Ovary (tissue), 9 donors: Measurements from ENCODE around the gene CCDC33. TPM values are rescaled to one million over a fixed set of nuclear protein-coding genes. Genes with fewer than 3 reads are reported as not detected.
A peak's percentile ranks its signal among the peaks of the same experiment; 100 is the strongest.

Experiments used
- DNase-seq, 5 donors: peaks; one replicate each; pipeline ENCODE4 v3.0.0-alpha.2; 2019 to 2020
- H3K27ac ChIP-seq, 2 donors: fragments of 200-600 bp; one replicate each; pipeline versions ENCODE4 v1.5.1 to v1.8.0; 2019 to 2022
- H3K27me3 ChIP-seq: fragments of 200-600 bp; one replicate; pipeline ENCODE4 v1.8.0; 2022
- H3K36me3 ChIP-seq: fragments of 200-600 bp; sonication (generic); one replicate; pipeline ENCODE4 v1.5.1; 2019
- H3K4me1 ChIP-seq: one replicate; pipeline ENCODE4 v1.8.1; 2013; ENCODE audit warnings: mild to moderate bottlenecking, moderate library complexity; ENCODE audit not compliant: insufficient read depth
- H3K4me3 ChIP-seq: fragments of 200-600 bp; sonication (generic); one replicate; pipeline ENCODE4 v1.5.1; 2017
- H3K9me3 ChIP-seq, 2 donors: fragments of 200-600 bp in 1 of 2; sonication (generic) in 1 of 2; one replicate each; pipeline versions ENCODE4 v1.5.1 to v1.8.1; 2013 to 2019; ENCODE audit warnings: mild to moderate bottlenecking in 1 of 2, moderate library complexity in 1 of 2
- EP300 ChIP-seq: sonication (generic); formaldehyde crosslinking; IDR thresholded peaks from one replicate; pipeline ENCODE4 v1.6.1; 2017; ENCODE audit warnings: antibody characterized with exemption
- POLR2A ChIP-seq: fragments of 450-650 bp; IDR thresholded peaks from one replicate; pipeline ENCODE4 v1.6.1; 2017; ENCODE audit warnings: antibody characterized with exemption, mild to moderate bottlenecking, moderate library complexity
- WGBS, 3 donors: extraction: QIAGEN DNeasy Blood & Tissue Kit in 1 of 3; methylation state at CpG; one replicate each; pipeline versions ENCODE4 v1.1.5 to v1.1.7; 2013 to 2017; 5-methylcytosine and 5-hydroxymethylcytosine counted together
- intact Hi-C, 4 donors: fragments of 100-400 bp; cut with DNase I; formaldehyde crosslinking; loops; one replicate each; pipeline versions ENCODE4 v1.11.0 to v1.15.1; 2022 to 2023
- polyA plus RNA-seq, 2 donors: library from polyadenylated mRNA; stranded (reverse); fragments of 200-250 nt in 1 of 2; fragments of 350-450 nt in 1 of 2; fragmentation: Illumina TruSeq in 1 of 2; extraction: RNeasy Lipid Tissue Mini Kit (QIAGEN cat#74804) in 1 of 2; gene quantifications; one replicate each; pipeline ENCODE4 v1.2.3, GENCODE V29; 2013 to 2014
- total RNA-seq, 7 donors: library from RNA; depleted of rRNA in 2 of 7; stranded (reverse); fragments of >200 nt in 2 of 7; fragmentation: NEBNext Ultra II Directional in 3 of 7; extraction: Animal tissue kit (Norgen Biotek cat#: 25700) in 3 of 7; gene quantifications; one replicate each; pipeline versions ENCODE4 v1.1.0 to v1.2.4, GENCODE V29; 2016 to 2023
- TF ChIP-seq, protein P1 (sequence below), 3 donors: fragments of 450-650 bp in 2 of 3; fragments of 200-600 bp in 1 of 3; IDR thresholded peaks; one replicate each; pipeline versions ENCODE4 v1.5.1 to v1.8.0; 2016 to 2022; ENCODE audit warnings: antibody characterized with exemption in 3 of 3, mild to moderate bottlenecking in 1 of 3
- donor health status: DM: no; HTN: no; CAD: no; lungs with moderate emphysema.
- donor health status: DM: no; HTN: no; CAD: no.
- donor health status: Bipolar disorder and iron deficiency.
- donor health status: DM: yes; HTN: yes; CAD: no.
- donor health status: DM: no; HTN: no; CAD: no.
- donor health status: DM: yes; HTN: yes; CAD: no.

Gene CCDC33
- total and polyA plus RNA-seq, 9 donors = 0.10 to 24.7 (median 1.9) TPM; not detected in 3

DNA sequence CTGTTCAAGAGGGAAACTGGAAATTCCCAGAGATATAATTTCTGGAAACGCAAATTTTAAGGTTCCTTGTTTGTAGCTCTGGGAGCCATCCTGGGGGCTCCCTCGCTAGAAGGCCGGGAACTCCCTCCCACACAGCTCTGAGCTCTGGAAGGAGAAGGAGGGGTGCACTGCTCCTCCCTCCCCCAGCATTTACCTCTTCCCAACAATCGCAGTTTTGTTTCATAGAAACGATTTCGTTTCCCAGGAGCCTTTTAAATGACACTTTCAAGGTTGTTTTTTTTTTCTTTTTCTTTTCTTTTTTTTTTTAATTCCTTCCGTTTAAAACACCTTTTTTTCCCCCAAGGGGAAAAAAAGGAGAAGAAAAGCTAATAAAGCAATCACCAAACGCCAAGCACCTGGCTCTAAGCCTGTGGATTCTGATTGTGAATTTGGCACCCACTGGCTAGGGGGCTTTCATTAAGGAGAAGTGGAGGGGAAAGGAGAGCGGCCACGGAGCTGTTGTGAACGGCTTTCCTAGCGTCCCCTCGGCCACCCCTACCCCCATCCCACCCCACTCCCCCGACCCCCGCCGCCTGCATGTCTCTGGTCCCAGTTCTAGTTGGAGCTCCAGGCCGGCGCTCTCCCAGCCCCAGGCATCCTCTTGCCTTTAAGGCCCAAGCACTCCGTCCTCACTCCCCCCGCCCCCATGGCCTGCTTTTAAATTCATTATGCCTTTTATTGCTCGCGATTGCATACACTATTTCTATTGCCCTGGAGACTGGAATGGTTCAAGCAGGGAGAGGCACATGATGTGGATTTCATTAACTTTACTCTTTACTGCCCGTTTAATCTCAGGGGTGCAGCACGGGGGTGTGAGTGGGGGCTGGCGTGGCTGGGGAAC lies 13.6 kb upstream of the CCDC33 start:
- 31 to 32% (median 31%) methylated on average over 25 of the region's 25 CpGs for WGBS, 3 donors
- intact Hi-C loops = loop anchor here in 1 of 4 donors (10.0 kb wide), 1 partner anchor 58 kb away; no protein-coding TSS in a partner anchor
- Histone ChIP-seq H3K36me3 (no peaks in the 10 kb centered on the region), H3K27me3 (no peaks in the 10 kb centered on the region), H3K4me3 (no peak overlapping the region), H3K4me1 (no peaks in the 10 kb centered on the region), H3K9me3 (no peaks in the 10 kb centered on the region), H3K27ac (no peak overlapping the region)
- TF ChIP-seq EP300 (no peak), POLR2A (no peak)
- TF ChIP-seq, protein P1, sequence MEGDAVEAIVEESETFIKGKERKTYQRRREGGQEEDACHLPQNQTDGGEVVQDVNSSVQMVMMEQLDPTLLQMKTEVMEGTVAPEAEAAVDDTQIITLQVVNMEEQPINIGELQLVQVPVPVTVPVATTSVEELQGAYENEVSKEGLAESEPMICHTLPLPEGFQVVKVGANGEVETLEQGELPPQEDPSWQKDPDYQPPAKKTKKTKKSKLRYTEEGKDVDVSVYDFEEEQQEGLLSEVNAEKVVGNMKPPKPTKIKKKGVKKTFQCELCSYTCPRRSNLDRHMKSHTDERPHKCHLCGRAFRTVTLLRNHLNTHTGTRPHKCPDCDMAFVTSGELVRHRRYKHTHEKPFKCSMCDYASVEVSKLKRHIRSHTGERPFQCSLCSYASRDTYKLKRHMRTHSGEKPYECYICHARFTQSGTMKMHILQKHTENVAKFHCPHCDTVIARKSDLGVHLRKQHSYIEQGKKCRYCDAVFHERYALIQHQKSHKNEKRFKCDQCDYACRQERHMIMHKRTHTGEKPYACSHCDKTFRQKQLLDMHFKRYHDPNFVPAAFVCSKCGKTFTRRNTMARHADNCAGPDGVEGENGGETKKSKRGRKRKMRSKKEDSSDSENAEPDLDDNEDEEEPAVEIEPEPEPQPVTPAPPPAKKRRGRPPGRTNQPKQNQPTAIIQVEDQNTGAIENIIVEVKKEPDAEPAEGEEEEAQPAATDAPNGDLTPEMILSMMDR (IDR thresholded peaks at IDR 0.05) = no peak
- DNase-seq = no peak

DNA sequence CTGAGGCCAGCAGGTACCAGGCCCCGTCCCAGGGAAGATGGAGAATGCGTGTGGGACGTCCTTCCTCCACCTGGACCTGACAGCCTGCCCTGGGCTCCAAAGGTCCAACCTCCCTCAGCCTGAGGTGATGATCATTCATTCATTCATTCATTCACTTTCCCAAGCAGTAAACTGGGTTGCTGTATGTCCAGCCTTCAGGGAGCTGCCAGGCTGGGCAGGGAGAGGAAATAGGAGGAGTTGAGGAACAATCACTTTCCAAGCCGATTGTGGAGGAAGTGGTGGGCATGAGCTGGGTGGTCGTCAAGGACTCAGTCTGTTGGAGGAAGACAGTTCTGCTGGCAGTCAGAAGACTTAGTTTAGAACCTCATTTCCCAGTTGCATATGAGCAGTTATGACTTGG lies 10.2 kb upstream of the CCDC33 start:
- no peak for DNase-seq
- Histone ChIP-seq H3K27me3 (no peaks in the 10 kb centered on the region), H3K36me3 (no peaks in the 10 kb centered on the region), H3K9me3 (no peaks in the 10 kb centered on the region), H3K4me1 (peaks cover 6% of the 10 kb centered on the region), H3K4me3 (no peak overlapping the region), H3K27ac (no peak overlapping the region)
- WGBS, 3 donors = 83 to 88% (median 85%) methylated on average over 5 of the region's 5 CpGs
- intact Hi-C loops = loop anchor here in 1 of 4 donors (10.0 kb wide), 1 partner anchor 61 kb away; no protein-coding TSS in a partner anchor
- TF ChIP-seq EP300 = no peak
- TF ChIP-seq, protein P1 (IDR thresholded peaks at IDR 0.05) = no peak
- no peak for TF ChIP-seq POLR2A

DNA sequence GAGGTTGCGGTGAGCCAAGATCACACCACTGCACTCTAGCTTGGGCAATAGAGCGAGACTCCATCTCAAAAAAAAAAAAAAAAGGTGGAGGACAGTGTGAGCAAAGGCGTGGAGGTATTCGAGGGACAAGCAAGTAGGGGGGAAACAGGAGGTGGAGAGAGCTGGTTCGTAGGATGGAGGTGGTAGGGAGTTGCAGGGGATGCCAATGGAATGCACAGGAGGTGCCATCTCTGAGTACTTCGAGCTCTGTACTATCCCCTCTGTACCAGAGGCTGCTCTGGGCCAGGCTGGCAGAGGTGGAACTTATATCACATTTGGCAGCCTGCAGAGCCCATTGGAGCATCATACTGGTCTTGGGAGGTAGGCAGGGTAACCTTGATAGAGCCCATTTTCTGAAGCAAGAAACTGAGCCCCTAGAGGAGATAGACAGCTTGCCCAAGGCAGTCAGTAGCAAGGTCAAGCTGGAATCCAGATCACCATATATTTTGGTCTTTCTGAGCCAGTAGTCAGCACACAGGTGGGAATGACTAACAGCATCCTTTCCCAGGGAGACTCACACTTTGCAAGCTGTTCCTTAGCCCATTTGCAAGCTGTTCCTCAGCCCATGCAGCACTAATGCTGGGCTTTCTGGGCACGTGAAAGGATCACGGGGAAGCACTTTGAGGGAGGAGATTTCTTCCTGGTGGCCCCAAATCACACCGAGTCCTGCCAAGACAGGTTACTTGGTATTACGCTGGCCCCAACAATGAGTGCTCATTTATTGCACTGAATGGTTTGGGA lies 9.2 kb upstream of the CCDC33 start:
- H3K27me3 ChIP-seq = no peaks in the 10 kb centered on the region
- 90 to 96% (median 91%) methylated on average over 10 of the region's 10 CpGs for WGBS, 3 donors
- H3K36me3 ChIP-seq = no peaks in the 10 kb centered on the region
- H3K27ac ChIP-seq = no peak overlapping the region
- no peak for DNase-seq
- H3K4me3 ChIP-seq = no peak overlapping the region
- H3K4me1 ChIP-seq = peaks cover 6% of the 10 kb centered on the region
- TF ChIP-seq, protein P1 (IDR thresholded peaks at IDR 0.05) = no peak
- no peak for TF ChIP-seq EP300
- TF ChIP-seq POLR2A = no peak
- intact Hi-C loops = loop anchor here in 1 of 4 donors (10.0 kb wide), 1 partner anchor 62 kb away; no protein-coding TSS in a partner anchor
- H3K9me3 ChIP-seq = no peaks in the 10 kb centered on the region

DNA sequence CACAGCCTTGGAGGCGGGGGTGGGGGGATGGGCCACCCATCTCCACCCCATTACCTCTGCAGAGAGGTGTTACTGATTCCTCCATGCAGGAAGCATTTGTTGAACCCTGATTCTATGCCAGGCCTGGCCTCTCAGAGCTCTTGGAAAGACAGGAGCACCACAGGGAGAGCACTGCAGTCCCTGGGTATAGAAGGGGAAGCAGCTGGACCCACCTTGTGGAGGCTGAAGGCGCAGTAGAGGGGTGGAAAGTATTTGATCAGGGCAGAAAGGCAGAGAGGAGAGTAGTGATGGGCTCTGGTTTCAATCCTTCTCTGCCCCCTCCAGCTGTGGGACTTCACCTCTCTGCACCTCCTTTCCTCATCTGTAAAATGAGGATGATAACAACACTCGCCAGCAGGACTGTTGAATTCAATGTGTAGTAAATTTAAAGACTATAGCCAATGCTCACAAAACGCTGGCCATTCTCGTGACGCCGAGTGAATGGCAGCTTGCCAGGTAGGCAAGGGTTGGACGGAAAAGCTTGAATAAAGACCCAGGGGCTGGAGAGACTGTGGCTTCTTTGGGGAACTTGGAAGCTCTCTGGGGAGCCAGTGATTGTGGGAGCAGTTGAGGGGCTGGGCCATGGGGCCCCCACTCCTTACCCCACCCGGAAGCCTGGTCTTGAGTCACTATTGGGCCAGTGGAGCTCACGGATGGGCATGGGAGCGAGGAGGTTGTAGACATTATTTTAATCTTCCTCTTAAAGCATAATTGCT lies 8.0 kb upstream of the CCDC33 start:
- peaks cover 6% of the 10 kb centered on the region for H3K4me1 ChIP-seq
- no peak overlapping the region for H3K4me3 ChIP-seq
- H3K27me3 ChIP-seq = no peaks in the 10 kb centered on the region
- no peak for TF ChIP-seq EP300
- TF ChIP-seq, protein P1 (IDR thresholded peaks at IDR 0.05) = no peak
- no peak for TF ChIP-seq POLR2A
- no peaks in the 10 kb centered on the region for H3K9me3 ChIP-seq
- no peak overlapping the region for H3K27ac ChIP-seq
- H3K36me3 ChIP-seq = no peaks in the 10 kb centered on the region
- WGBS, 3 donors = 21 to 30% (median 22%) methylated on average over 11 of the region's 11 CpGs
- peak in 3 of 5 donors; percentile 52 to 67 (median 53) for DNase-seq
- intact Hi-C loops = loop anchor here in 1 of 4 donors (10.0 kb wide), 1 partner anchor 63 kb away; no protein-coding TSS in a partner anchor
